Left lung (tissue), 10 donors: ENCODE measurements around the gene PCBP3. TPM values are rescaled to one million over a fixed set of nuclear protein-coding genes. Genes with fewer than 3 reads are reported as not detected.

Experiments used
- ATAC-seq: fragments of 200-7000 bp; cut with Tn5 transposase; one replicate; pipeline ENCODE4 v1.9.1; 2020; ENCODE audit warnings: moderate library complexity
- DNase-seq, 4 donors: peaks; one replicate each; pipeline ENCODE4 v3.0.0-alpha.2; 2013 to 2020
- H3K27ac ChIP-seq, 2 donors: fragments of 200-600 bp; sonication (generic) in 1 of 2; one replicate each; pipeline versions ENCODE4 v1.5.0 to v1.8.0; 2020 to 2021
- H3K27me3 ChIP-seq, 2 donors: fragments of 200-600 bp; sonication (generic) in 1 of 2; one replicate each; pipeline versions ENCODE4 v1.5.0 to v1.8.0; 2020 to 2021
- H3K36me3 ChIP-seq, 2 donors: fragments of 200-600 bp; sonication (generic) in 1 of 2; one replicate each; pipeline versions ENCODE4 v1.5.0 to v1.8.0; 2020 to 2021
- H3K4me1 ChIP-seq, 2 donors: fragments of 200-600 bp; one replicate each; pipeline ENCODE4 v1.8.0; 2021
- H3K4me3 ChIP-seq, 2 donors: fragments of 200-600 bp; sonication (generic) in 1 of 2; one replicate each; pipeline versions ENCODE4 v1.5.0 to v1.8.0; 2020 to 2021; ENCODE audit warnings: mild to moderate bottlenecking in 1 of 2
- H3K9me3 ChIP-seq, 2 donors: fragments of 200-600 bp; sonication (generic) in 1 of 2; one replicate each; pipeline versions ENCODE4 v1.5.0 to v1.8.0; 2020 to 2021
- CTCF ChIP-seq, 2 donors: fragments of 200-600 bp; sonication (generic) in 1 of 2; IDR thresholded peaks; one replicate each; pipeline versions ENCODE4 v1.5.0 to v1.8.0; 2021; ENCODE audit warnings: antibody characterized with exemption in 2 of 2
- intact Hi-C, 2 donors: fragments of 100-400 bp; cut with DNase I; formaldehyde crosslinking; loops; one replicate each; pipeline versions ENCODE4 v1.11.2 to v1.14.2; 2022
- polyA plus RNA-seq, 6 donors: library from polyadenylated mRNA; unstranded; fragments of 120-200 nt; gene quantifications; one replicate each; pipeline ENCODE4 v1.2.1, GENCODE V29; 2013; ENCODE audit not compliant: insufficient read length in 6 of 6
- total RNA-seq, 2 donors: library from RNA; stranded (reverse); fragmentation: NEBNext Ultra II Directional; extraction: Animal tissue kit (Norgen Biotek cat#: 25700); gene quantifications; one replicate each; pipeline ENCODE4 v1.2.1, GENCODE V29; 2021
- donor health status: DM: no; HTN: yes; CAD: no.
- donor health status: DM: no; HTN: no; CAD: no.

PCBP3 gene
- total and polyA plus RNA-seq, 8 donors: 2.1 to 13.8 (median 3.0) TPM

- no peaks in the 10 kb centered on the region for H3K9me3 ChIP-seq
- H3K27ac ChIP-seq: no peak overlapping the region
- intact Hi-C loops: no loop called here
- DNase-seq (peak in 1 of 4 donors; percentile 49), ATAC-seq (no peak)
- H3K4me3 ChIP-seq: no peak overlapping the region
- no peak for TF ChIP-seq CTCF (IDR thresholded peaks at IDR 0.05)
- H3K4me1 ChIP-seq: peaks cover 0 to 3% of the 10 kb centered on the region in 2 donors
- H3K27me3 ChIP-seq: no peaks in the 10 kb centered on the region
- H3K36me3 ChIP-seq: no peaks in the 10 kb centered on the region
Measured at GRCh38 chr21:45897191-45898027, 253.9 kb downstream of the PCBP3 start.

GRCh38 chr21:45898028-45898350 lies 254.5 kb downstream of the PCBP3 start:
- ATAC-seq: no peak
- H3K36me3 ChIP-seq: no peaks in the 10 kb centered on the region
- H3K4me1 ChIP-seq: no peaks in the 10 kb centered on the region
- peak in 1 of 4 donors; percentile 57 for DNase-seq
- TF ChIP-seq CTCF (IDR thresholded peaks at IDR 0.05): no peak
- H3K27me3 ChIP-seq: no peaks in the 10 kb centered on the region
- no peaks in the 10 kb centered on the region for H3K9me3 ChIP-seq
- H3K27ac ChIP-seq: no peak overlapping the region
- intact Hi-C loops: no loop called here
- no peak overlapping the region for H3K4me3 ChIP-seq

- DNase-seq: peak in 1 of 4 donors; percentile 72
- H3K27me3 ChIP-seq: no peaks in the 10 kb centered on the region
- no peaks in the 10 kb centered on the region for H3K4me1 ChIP-seq
- H3K9me3 ChIP-seq: no peaks in the 10 kb centered on the region
- no peak for TF ChIP-seq CTCF (IDR thresholded peaks at IDR 0.05)
- no peak overlapping the region for H3K27ac ChIP-seq
- intact Hi-C loops: no loop called here
- H3K36me3 ChIP-seq: no peaks in the 10 kb centered on the region
- H3K4me3 ChIP-seq: no peak overlapping the region
- ATAC-seq: no peak
Measured at GRCh38 chr21:45898781-45899180, 255.3 kb downstream of the PCBP3 start.

GRCh38 chr21:45899317-45900033 lies 255.9 kb downstream of the PCBP3 start:
- Histone ChIP-seq H3K27me3 (no peaks in the 10 kb centered on the region), H3K4me1 (no peaks in the 10 kb centered on the region), H3K36me3 (no peaks in the 10 kb centered on the region), H3K27ac (no peak overlapping the region), H3K4me3 (no peak overlapping the region), H3K9me3 (no peaks in the 10 kb centered on the region)
- intact Hi-C loops: no loop called here
- ATAC-seq (no peak), DNase-seq (peak in 1 of 4 donors; percentile 43)
- TF ChIP-seq CTCF (IDR thresholded peaks at IDR 0.05): no peak
